Activated CD4-positive, alpha-beta T cell treated with anti-CD3 and anti-CD28 coated beads, Interleukin-2, amount 10 ng/mL, durations not matched to agents 24 days and 14 days (primary cell): ENCODE data around the gene OR6X1. TPM values are rescaled to one million over a fixed set of nuclear protein-coding genes. Genes with fewer than 3 reads are reported as not detected.
A peak's percentile ranks its signal among the peaks of the same experiment; 100 is the strongest.

Experiments
- DNase-seq: peaks from one replicate; pipeline ENCODE4 v3.0.0; 2022
- H3K27ac Mint-ChIP-seq: one replicate; pipeline ENCODE4 v1.8.0; 2022; ENCODE audit warnings: mild to moderate bottlenecking, mixed read lengths
- H3K27me3 Mint-ChIP-seq: one replicate; pipeline ENCODE4 v1.8.0; 2022; ENCODE audit warnings: mixed read lengths
- H3K36me3 Mint-ChIP-seq: one replicate; pipeline ENCODE4 v1.8.0; 2022; ENCODE audit warnings: low read depth, mild to moderate bottlenecking, mixed read lengths
- H3K4me1 Mint-ChIP-seq: one replicate; pipeline ENCODE4 v1.8.0; 2021; ENCODE audit warnings: mixed read lengths
- H3K4me3 Mint-ChIP-seq: one replicate; pipeline ENCODE4 v1.8.0; 2022; ENCODE audit warnings: mild to moderate bottlenecking, moderate library complexity, mixed read lengths
- H3K9me3 Mint-ChIP-seq: one replicate; pipeline ENCODE4 v1.8.0; 2021; ENCODE audit warnings: mixed read lengths
- intact Hi-C: fragments of 100-400 bp; cut with micrococcal nuclease; formaldehyde crosslinking; loops from one replicate; pipeline ENCODE4 v1.15.1; 2023
- total RNA-seq: library from RNA; stranded (reverse); gene quantifications from 2 replicates; pipeline ENCODE4 v1.2.3, GENCODE V29; 2022

OR6X1 gene, protein sequence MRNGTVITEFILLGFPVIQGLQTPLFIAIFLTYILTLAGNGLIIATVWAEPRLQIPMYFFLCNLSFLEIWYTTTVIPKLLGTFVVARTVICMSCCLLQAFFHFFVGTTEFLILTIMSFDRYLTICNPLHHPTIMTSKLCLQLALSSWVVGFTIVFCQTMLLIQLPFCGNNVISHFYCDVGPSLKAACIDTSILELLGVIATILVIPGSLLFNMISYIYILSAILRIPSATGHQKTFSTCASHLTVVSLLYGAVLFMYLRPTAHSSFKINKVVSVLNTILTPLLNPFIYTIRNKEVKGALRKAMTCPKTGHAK
- not detected in 2 replicates for total RNA-seq

DNA sequence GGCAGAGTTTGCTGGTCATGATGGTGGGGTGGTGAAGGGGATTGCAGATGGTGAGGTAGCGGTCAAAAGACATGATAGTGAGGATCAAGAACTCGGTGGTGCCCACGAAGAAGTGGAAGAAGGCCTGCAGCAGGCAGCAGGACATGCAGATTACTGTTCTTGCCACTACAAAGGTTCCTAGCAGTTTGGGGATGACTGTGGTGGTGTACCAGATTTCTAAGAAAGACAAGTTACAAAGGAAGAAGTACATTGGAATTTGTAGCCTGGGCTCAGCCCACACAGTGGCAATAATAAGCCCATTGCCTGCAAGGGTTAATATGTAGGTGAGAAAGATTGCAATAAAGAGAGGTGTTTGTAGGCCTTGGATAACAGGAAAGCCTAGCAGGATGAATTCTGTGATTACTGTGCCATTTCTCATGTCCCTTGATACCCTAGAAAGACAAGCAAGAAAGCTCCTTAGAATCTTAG is at the start of gene OR6X1:
Gene OR6X1 (minus strand): TSS at position 418 of the 468 bp plus-strand sequence. CDS start 0 bp downstream, at position 418.
- peaks cover 50% of the 10 kb centered on the region for H3K4me1 Mint-ChIP-seq
- H3K27me3 Mint-ChIP-seq, result peaks cover 22% of the 10 kb centered on the region
- peak within 1 kb of the TSS; percentile 33 for H3K4me3 Mint-ChIP-seq
- H3K9me3 Mint-ChIP-seq, result peaks cover 31% of the 10 kb centered on the region
- peaks cover 8% of the 10 kb centered on the region for H3K36me3 Mint-ChIP-seq
- peak; percentile 67 for DNase-seq
- H3K27ac Mint-ChIP-seq, result peak within 1 kb of the TSS; percentile 87
- intact Hi-C loops, result loop anchor here (1.0 to 10.0 kb wide), 2 partner anchors 13 to 311 kb away; partner anchors contain the start of gene ZNF202

DNA sequence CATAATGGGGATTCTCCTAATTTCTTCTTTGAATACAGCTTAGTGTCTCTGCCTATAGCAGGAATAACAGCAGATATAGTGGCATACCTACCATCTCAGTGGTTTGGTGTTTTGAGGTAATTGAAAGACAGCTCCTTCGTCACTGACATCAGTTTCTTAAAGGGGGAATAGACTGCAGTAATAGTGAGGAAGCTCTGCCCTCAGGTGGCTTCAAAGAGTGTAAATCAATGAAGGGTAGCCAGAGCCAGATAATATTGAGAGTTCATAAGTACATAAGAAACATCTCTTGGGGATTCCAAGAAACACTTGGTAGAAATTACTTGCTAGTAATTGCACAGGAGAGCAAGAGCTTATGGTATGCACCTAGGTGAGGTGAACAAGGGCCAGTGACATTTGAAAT is 47.4 kb upstream of the OR6X1 start:
- DNase-seq, result no peak
- Mint-ChIP-seq H3K27ac (no peak overlapping the region), H3K9me3 (no peaks in the 10 kb centered on the region), H3K27me3 (peaks cover 11% of the 10 kb centered on the region), H3K4me1 (no peaks in the 10 kb centered on the region), H3K36me3 (no peaks in the 10 kb centered on the region), H3K4me3 (no peak overlapping the region)
- intact Hi-C loops, result no loop called here

DNA sequence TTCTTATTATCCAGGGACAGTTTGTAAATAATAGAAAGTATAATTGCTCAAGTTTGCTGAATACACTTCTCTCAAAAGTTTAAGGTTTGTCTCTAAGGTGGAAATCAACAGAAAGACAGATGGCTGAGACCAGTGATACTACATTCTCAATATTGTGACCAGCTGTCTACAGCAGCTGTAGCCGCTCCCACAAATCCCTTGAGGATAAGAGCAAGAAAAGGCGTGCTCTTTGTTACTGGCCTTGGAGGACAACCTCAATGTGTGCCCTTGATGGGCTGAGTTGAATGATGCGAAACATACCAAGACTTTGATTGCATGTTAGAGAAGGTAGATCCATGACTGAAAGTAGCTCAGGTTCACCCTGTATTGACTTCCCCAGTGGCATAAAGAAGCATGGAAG is 45.7 kb upstream of the OR6X1 start:
- Mint-ChIP-seq H3K4me1 (no peaks in the 10 kb centered on the region), H3K36me3 (no peaks in the 10 kb centered on the region), H3K27ac (no peak overlapping the region), H3K27me3 (peaks cover 12% of the 10 kb centered on the region), H3K9me3 (no peaks in the 10 kb centered on the region), H3K4me3 (no peak overlapping the region)
- intact Hi-C loops, result no loop called here
- no peak for DNase-seq

DNA sequence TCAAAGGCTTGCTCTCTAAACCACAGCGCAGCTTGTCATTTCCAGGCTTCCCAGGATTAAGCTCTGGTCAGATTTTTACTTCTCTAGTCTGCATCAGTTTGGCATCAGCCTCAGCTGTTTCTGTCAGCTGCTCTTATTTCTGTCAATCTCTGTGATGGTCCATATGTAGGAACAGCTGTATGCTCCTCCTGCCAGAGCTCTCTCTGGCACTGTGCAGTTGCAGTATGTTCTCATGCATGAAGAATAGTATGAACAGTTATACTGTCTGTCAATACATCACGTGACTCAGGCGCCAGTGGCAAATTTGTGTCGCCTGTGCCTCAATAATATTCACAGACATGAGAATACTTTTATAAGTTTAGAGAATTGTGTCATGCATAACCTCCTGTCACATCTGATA is 45.1 kb upstream of the OR6X1 start:
- intact Hi-C loops, result no loop called here
- H3K27me3 Mint-ChIP-seq, result peaks cover 12% of the 10 kb centered on the region
- no peak overlapping the region for H3K4me3 Mint-ChIP-seq
- no peaks in the 10 kb centered on the region for H3K4me1 Mint-ChIP-seq
- H3K27ac Mint-ChIP-seq, result no peak overlapping the region
- no peaks in the 10 kb centered on the region for H3K9me3 Mint-ChIP-seq
- no peaks in the 10 kb centered on the region for H3K36me3 Mint-ChIP-seq
- no peak for DNase-seq

DNA sequence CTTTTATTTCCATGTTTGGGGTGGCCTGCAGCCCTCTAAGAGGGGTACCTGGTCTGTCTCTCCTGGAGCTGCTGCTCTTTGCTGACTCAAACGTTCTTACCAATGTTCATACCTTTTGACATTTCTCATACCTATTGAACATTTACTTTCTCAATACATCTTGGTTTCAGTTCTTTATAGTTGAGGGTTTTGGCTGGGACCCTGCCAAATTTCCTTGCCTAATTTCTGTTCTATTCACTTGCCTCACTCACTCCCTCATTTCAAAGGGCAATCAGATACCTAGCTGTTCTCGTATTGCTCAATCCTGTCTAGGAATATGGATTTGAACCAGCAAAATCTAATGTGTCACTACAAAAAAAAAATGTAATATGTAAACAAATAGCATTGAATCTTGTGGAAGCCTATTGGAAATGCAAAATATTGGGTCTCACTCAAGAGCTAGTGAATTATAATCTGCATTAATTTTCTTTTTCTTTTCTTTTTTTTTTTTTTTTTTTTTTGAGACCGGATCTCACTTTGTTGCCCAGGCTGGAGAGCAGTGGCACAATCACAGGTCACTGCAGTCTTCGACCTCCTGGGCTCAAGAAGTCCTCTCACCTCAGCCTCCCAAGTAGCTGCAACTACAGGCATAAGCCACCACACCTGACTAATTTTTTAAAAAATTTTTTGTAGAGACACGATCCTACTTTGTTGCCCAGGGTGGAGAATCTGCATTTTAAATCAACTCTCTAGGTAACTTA is 44.4 kb upstream of the OR6X1 start:
- Mint-ChIP-seq H3K27me3 (peaks cover 12% of the 10 kb centered on the region), H3K36me3 (no peaks in the 10 kb centered on the region), H3K4me3 (no peak overlapping the region), H3K4me1 (no peaks in the 10 kb centered on the region), H3K27ac (no peak overlapping the region), H3K9me3 (no peaks in the 10 kb centered on the region)
- intact Hi-C loops, result no loop called here
- no peak for DNase-seq

DNA sequence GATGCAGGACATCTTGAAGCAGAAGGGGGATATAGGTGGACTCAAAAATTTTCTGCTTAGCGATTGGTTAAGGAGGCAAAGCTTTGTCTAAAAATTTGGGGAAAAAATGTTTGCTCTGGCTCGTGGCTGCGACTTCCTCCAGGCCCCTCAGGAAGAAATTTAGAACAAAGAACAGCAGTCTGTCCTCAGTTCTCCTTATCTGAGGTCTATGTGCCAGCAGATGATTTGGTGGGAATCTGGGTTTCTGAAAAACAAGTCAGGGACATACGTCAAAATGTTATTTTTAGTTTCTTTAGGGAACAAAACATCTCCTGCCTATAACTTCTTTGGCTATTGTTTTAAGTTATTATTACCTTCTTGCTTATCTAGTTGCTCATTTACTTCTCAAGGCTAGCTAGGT is 43.8 kb upstream of the OR6X1 start:
- DNase-seq, result no peak
- Mint-ChIP-seq H3K36me3 (no peaks in the 10 kb centered on the region), H3K27ac (no peak overlapping the region), H3K4me3 (no peak overlapping the region), H3K4me1 (no peaks in the 10 kb centered on the region), H3K9me3 (no peaks in the 10 kb centered on the region), H3K27me3 (peaks cover 12% of the 10 kb centered on the region)
- intact Hi-C loops, result no loop called here

DNA sequence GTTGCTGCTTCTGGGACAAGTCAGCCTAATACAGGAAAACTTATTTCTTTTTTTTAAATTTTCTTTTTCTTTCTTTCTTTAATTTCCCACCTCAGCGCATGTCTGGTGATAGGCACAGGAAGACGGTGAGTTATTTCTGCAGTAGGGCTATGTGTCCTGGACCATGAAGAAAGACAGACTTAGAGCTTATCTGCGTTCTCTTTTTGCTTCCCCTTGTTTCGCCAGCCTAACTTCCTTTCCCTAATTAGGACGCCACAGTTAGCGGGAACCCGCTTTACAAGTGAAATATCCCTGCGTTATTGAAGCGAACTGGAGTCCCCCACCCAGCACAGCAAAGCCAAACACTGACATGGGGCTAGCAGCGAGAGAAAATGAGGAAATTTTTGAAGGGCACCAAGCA is 43.2 kb upstream of the OR6X1 start:
- DNase-seq, result no peak
- no peak overlapping the region for H3K27ac Mint-ChIP-seq
- H3K27me3 Mint-ChIP-seq, result peaks cover 14% of the 10 kb centered on the region
- H3K4me1 Mint-ChIP-seq, result no peaks in the 10 kb centered on the region
- intact Hi-C loops, result no loop called here
- no peak overlapping the region for H3K4me3 Mint-ChIP-seq
- no peaks in the 10 kb centered on the region for H3K9me3 Mint-ChIP-seq
- H3K36me3 Mint-ChIP-seq, result no peaks in the 10 kb centered on the region

DNA sequence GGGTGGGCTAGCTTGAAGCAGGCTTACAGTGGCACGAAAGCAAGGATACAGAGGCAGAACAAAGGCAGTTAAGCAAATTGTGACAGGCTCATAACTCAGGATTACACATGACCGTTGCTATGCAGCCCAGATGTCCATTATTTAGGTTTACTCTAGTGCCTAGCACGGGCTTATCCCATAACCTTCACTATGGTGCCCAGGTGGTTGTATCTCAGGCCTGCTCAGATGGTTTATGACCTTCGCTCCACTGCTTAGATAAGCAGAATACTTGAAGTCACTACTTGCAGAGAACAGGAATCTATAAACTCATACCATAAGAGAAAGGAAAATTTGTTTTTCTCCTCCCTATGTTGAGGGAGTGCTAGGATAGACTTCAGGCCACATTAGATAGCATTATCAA is 42.8 kb upstream of the OR6X1 start:
- H3K36me3 Mint-ChIP-seq, result no peaks in the 10 kb centered on the region
- H3K9me3 Mint-ChIP-seq, result no peaks in the 10 kb centered on the region
- no peak for DNase-seq
- peaks cover 14% of the 10 kb centered on the region for H3K27me3 Mint-ChIP-seq
- H3K4me3 Mint-ChIP-seq, result no peak overlapping the region
- intact Hi-C loops, result no loop called here
- no peaks in the 10 kb centered on the region for H3K4me1 Mint-ChIP-seq
- no peak overlapping the region for H3K27ac Mint-ChIP-seq

DNA sequence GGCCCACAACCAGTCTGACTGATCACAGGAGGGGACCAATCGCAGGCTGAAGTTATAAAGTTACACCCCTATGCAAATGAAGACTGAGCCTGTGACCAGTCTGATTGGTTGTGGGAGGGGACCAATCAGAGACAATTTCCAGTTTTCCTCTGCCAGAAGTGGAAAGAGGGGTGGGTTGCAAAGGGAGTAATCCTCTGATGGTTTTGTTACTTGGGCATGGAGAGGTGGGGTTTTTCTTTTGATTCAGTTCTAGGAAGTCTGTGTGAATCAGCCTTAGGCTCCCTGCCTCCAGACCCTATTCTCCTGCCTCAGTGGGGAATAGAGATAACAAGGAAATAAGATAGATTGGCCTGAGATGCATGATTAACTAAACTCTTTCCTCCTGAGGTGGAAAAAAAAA is 41.9 kb upstream of the OR6X1 start:
- Mint-ChIP-seq H3K27ac (no peak overlapping the region), H3K4me3 (no peak overlapping the region), H3K36me3 (no peaks in the 10 kb centered on the region), H3K9me3 (no peaks in the 10 kb centered on the region), H3K4me1 (no peaks in the 10 kb centered on the region), H3K27me3 (peaks cover 12% of the 10 kb centered on the region)
- intact Hi-C loops, result no loop called here
- DNase-seq, result no peak

DNA sequence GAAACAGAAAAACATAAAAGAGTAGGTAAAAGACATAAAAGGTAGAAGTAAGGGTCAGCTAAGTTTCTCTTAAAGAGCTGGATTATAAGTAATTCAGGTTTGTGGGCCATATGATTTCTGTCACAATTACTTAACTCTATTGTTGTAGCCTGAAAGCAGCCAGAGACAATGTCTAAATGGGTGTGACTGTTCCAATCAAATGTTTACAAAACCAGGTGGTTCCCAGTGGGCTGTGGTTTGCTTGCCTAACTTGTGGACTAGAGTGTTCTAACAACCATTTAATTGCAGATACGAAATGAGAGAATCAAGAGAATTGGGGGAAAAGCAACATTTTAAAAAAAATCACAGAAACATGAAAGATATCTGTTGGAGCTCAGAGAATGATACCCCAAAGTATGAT is 29.2 kb upstream of the OR6X1 start:
- intact Hi-C loops, result no loop called here
- no peaks in the 10 kb centered on the region for H3K36me3 Mint-ChIP-seq
- peaks cover 9% of the 10 kb centered on the region for H3K9me3 Mint-ChIP-seq
- no peak overlapping the region for H3K4me3 Mint-ChIP-seq
- no peaks in the 10 kb centered on the region for H3K4me1 Mint-ChIP-seq
- peak; percentile 4 for DNase-seq
- H3K27me3 Mint-ChIP-seq, result peaks cover 16% of the 10 kb centered on the region
- H3K27ac Mint-ChIP-seq, result no peak overlapping the region

DNA sequence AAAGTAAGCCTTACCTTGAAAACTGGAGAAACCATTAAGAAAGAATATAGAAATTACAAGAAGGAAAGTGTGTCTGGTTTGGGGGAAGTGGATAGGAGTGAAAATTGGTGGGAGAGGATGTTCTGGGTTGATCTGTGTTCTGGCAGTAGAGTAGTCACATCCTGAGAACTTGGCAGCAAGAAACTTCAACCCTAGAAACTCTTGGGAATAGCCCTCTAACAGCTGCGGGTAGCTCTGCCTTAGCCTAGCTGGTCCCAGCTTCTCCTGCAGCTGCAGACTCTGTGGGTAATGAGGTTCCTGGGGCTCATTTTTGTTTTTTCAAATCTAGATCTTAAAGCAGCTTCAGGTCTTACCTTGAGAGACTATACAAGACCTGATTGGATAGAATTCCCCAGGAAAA is 24.2 kb upstream of the OR6X1 start:
- Mint-ChIP-seq H3K27ac (no peak overlapping the region), H3K9me3 (no peaks in the 10 kb centered on the region), H3K36me3 (no peaks in the 10 kb centered on the region), H3K27me3 (peaks cover 16% of the 10 kb centered on the region), H3K4me3 (no peak overlapping the region), H3K4me1 (no peaks in the 10 kb centered on the region)
- DNase-seq, result no peak
- intact Hi-C loops, result no loop called here

DNA sequence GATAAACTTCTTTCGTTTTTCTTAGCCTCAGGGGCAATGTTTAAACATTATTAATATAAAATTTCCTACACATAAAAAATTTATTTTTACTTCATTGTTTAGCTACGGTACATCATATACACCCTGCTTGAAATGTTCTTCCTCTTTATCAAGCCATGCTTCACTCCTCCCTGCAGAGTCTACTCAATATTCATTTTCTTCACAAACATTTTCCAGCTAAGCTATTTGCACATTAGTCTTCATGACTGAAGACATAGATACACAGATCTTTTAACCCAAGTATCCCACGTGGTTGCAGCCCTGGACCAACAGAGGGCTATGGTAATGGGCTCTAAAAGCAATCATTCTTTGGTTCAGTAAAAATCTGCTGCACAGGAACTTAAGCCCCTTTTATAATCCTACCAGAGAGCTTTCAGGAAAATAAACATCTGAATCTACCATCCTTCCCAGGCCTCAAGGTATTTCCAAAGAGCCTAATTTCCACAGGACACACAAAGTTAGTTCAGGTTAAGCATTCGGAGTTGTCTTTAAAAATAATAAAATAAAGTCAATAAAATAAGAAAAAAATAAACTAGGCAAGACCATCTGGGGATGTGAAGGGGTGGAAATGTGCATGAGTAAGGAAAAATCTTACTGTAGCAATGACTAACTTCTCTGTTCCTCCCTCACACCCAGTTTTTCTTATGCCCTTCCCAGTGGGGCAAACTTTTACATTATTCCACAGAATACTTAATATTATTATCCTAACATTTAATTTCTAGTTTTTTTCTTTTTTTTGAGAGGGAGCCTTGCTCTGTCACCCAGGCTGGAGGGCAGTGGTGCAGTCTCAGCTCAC is 21.6 kb upstream of the OR6X1 start:
- no peaks in the 10 kb centered on the region for H3K4me1 Mint-ChIP-seq
- no peak overlapping the region for H3K27ac Mint-ChIP-seq
- peaks cover 13% of the 10 kb centered on the region for H3K27me3 Mint-ChIP-seq
- DNase-seq, result peak; percentile 16
- intact Hi-C loops, result no loop called here
- H3K9me3 Mint-ChIP-seq, result peaks cover 4% of the 10 kb centered on the region
- H3K4me3 Mint-ChIP-seq, result no peak overlapping the region
- no peaks in the 10 kb centered on the region for H3K36me3 Mint-ChIP-seq

DNA sequence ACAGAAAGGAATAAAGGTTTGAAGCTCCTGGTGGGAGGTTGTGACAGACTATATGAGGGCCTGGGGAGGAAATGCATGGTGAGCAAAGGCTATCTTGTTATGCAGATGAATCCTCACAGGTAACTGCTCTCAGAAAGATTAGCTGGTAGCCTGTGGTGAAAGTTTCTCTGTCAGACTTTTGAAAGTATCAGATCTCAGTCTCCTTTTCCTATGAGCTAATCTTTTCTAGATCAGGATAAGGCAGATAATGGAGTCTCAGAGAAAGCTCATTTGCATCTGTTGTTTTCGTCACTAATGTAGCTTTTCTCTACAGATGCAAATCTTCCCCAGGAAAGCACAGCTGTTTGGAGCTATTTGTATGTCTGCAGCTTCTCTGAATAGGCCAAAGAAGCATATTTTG is 21.0 kb upstream of the OR6X1 start:
- Mint-ChIP-seq H3K27ac (no peak overlapping the region), H3K27me3 (peaks cover 13% of the 10 kb centered on the region), H3K4me1 (no peaks in the 10 kb centered on the region), H3K36me3 (no peaks in the 10 kb centered on the region), H3K4me3 (no peak overlapping the region), H3K9me3 (peaks cover 4% of the 10 kb centered on the region)
- intact Hi-C loops, result no loop called here
- DNase-seq, result no peak

DNA sequence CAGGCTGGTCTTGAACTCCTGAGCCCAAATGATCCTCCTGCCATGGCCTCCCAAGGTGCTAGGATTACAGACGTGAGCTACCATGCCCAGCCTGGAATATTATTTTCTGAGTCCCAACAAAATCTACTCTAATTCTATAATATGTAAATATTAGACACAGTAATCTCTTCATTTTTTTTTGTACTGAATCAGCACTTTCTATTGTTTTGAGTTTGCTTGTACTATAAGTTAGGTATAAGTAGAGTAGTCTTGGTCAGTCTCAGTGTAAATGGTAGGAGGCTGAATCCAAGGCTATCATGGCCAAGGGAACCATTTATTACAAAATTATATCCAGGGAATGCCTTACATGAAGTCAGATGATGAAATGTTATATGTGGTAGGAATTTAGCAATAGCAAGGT is 19.6 kb upstream of the OR6X1 start:
- peaks cover 4% of the 10 kb centered on the region for H3K9me3 Mint-ChIP-seq
- no peaks in the 10 kb centered on the region for H3K4me1 Mint-ChIP-seq
- DNase-seq, result peak; percentile 15
- H3K4me3 Mint-ChIP-seq, result no peak overlapping the region
- H3K27me3 Mint-ChIP-seq, result peaks cover 12% of the 10 kb centered on the region
- no peak overlapping the region for H3K27ac Mint-ChIP-seq
- no peaks in the 10 kb centered on the region for H3K36me3 Mint-ChIP-seq
- intact Hi-C loops, result no loop called here
